ENCODE data around the gene ITPR2.
"Not testable (repeated sequence)": the region's sequence is repeated elsewhere in the genome, so short reads cannot be mapped to it uniquely, and the experiment has no call there.

The ITPR2 gene

GRCh38 chr12:26338586-26339572 is 494.1 kb downstream of the ITPR2 start:
- DNase-seq (ENCODE audit: low read depth), result no peak

- no peak for DNase-seq (ENCODE audit: low read depth)
Measured at GRCh38 chr12:26335651-26336050, 497.3 kb downstream of the ITPR2 start.

DNA sequence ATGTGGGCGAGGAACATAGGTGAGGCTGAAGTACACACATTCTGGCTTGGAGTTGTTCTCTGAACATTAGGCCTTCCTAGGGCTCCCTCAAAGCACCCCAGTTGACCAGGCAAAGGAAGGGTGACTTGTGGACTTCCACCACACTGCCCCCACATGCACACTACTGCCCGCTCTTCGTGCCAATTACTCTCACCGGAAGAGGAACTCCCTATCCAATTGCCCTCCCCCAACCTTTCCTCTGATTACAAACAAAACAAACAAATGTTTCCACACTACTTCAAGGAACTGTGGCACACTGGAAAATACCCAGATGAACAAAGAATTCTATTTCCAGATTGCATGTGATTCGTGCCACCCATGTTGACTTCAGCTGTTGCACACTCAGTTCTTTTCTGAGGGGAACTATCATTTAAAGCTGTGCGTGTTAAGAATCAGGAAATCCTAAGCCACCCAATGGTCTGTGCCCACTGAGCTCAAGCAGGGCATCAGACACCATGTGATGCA is 498.3 kb downstream of the ITPR2 start:
- DNase-seq (ENCODE audit: low read depth), result no peak

- DNase-seq (ENCODE audit: low read depth), result no peak
Measured at GRCh38 chr12:26331960-26332359, 501.0 kb downstream of the ITPR2 start.

DNA sequence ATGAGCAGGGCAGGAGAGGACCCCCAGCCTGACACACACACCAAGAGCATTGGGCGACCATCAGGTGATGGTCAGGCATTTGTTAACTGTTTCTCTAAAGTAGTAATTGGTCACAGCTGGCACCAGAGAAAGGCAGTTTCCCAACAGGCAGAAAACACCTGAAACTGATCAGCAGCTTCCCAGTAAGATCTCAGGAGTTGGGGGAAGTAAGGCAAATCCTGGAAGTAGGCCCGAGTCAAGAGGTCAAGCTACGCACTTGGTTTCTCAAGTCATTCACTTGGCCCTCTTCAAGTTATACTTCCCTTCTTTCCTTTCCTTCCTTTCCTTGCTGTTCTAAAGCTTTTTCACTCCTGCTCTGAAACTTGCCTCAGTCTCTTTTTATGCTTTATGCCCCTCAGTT is 501.9 kb downstream of the ITPR2 start:
- no peak for DNase-seq (ENCODE audit: low read depth)

DNA sequence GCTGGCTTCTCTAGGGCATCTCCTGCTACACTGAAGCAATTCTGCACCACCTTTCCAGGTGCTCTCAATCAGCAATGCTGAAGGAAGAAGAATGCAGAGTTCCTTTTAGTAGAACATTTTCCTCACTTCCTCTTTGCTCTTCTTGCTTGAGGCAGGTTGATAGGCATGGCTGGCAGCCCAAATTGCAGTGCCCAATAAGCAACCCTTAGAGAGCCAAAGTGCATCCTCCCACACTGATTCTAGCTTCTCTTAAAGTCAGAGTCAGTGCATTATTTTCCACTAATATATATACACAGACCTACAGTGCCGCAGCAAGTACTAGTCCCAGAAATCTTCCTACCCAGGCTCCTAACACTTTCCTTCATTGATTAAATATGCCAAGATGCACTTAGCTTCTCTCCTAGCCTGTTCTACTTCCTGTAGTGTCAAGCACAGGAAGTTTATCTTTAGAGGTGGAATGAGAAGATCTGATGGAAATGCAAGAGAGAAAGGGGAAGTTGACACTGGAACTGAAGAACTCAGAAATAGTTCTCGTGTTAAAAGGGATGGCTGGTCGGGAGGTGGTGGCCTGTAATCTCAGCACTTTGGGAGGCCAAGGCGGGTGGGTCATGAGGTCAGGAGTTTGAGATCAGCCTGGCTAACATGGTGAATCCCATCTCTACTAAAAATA is 504.9 kb downstream of the ITPR2 start:
- DNase-seq (ENCODE audit: low read depth), result no peak

DNA sequence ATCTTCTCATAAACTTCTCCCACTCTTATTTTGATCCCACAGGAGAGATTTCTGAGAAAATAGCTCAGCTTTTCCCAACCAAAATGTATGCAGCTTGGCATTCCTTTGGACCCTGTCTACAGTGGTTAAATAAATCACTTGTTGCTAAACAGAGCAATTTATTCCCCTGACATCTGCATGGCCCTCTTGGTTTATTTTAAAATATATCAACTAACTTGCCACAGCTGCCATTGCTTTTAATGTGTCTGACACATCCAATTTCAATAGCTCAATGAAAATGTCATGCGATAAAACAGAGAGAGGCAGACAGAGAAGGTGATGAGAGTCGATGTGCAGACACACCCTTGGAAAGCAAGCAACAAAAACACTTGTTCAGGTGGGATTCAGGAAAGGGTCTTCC is 509.3 kb downstream of the ITPR2 start:
- no peak for DNase-seq (ENCODE audit: low read depth)

DNA sequence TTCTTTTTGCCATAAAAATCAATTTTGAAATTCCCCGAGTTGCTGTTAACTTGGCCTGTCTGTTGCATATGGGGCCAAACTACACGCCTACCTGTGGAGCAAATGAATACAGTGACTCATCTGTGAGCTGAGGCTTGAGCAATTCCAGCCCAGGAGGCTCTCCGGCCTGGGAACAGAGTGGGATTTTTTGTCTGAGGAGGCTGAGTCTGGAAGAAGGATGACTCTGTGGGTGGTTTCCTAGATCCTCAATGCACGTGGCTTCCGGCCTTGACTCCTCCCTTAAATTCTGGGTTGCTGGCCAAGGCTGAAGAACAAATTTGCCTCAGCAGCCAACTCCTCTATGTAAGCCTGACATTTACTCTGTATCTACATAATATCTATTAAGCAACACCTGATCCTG is 513.5 kb downstream of the ITPR2 start:
- no peak for DNase-seq (ENCODE audit: low read depth)

GRCh38 chr12:26318661-26319068 is 514.3 kb downstream of the ITPR2 start:
- DNase-seq (ENCODE audit: low read depth), result no peak

- DNase-seq (ENCODE audit: low read depth), result no peak
Measured at GRCh38 chr12:26317942-26318575, 514.9 kb downstream of the ITPR2 start.

- DNase-seq (ENCODE audit: low read depth), result not testable (repeated sequence)
Measured at GRCh38 chr12:26314103-26314502, 518.9 kb downstream of the ITPR2 start.

- not testable (repeated sequence) for DNase-seq (ENCODE audit: low read depth)
Measured at GRCh38 chr12:26310489-26310888, 522.5 kb downstream of the ITPR2 start.

- no peak for DNase-seq (ENCODE audit: low read depth)
Measured at GRCh38 chr12:26309634-26310033, 523.4 kb downstream of the ITPR2 start.

DNA sequence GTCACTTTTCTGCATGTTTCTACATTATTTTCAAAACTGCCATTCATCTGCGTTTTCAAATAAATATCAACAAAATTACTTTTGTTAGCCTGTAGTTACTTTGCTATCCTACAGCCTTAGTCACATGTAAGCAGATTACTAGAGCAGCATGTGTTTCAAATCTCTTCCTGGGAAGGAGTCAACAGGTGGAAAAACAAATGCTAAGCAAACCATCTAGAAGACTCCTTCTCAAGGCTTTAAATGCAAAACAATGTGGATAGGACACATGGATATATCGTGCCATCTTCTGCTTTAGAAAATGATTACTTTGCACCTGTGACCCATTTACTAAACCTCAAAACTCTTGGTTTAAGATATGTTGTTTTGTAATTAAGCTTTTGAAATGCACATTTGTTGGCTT is 528.7 kb downstream of the ITPR2 start:
- DNase-seq (ENCODE audit: low read depth), result no peak

GRCh38 chr12:26303418-26303817 is 529.6 kb downstream of the ITPR2 start:
- no peak for DNase-seq (ENCODE audit: low read depth)

GRCh38 chr12:26302776-26303175 is 530.2 kb downstream of the ITPR2 start:
- no peak for DNase-seq (ENCODE audit: low read depth)

DNA sequence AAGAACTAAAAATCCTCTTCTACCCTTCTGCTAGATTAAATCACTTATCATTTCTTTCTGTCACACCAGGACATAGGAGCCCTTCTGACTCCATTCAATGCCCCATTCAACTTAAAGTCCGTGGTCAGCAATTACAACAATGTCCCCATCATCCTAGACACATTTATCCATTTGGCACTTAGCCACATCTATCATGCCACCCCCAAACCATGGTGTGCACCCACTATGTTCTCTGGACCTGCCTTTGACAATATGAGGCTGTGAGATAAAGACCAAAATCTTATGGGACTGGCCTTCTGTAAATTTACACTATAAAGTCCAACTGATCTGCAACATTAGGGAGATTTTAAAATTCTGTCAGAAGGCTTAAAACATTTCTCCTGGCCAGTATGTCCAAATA is 533.2 kb downstream of the ITPR2 start:
- no peak for DNase-seq (ENCODE audit: low read depth)

GRCh38 chr12:26298785-26299621 is 534.0 kb downstream of the ITPR2 start:
- DNase-seq (ENCODE audit: low read depth), result no peak

DNA sequence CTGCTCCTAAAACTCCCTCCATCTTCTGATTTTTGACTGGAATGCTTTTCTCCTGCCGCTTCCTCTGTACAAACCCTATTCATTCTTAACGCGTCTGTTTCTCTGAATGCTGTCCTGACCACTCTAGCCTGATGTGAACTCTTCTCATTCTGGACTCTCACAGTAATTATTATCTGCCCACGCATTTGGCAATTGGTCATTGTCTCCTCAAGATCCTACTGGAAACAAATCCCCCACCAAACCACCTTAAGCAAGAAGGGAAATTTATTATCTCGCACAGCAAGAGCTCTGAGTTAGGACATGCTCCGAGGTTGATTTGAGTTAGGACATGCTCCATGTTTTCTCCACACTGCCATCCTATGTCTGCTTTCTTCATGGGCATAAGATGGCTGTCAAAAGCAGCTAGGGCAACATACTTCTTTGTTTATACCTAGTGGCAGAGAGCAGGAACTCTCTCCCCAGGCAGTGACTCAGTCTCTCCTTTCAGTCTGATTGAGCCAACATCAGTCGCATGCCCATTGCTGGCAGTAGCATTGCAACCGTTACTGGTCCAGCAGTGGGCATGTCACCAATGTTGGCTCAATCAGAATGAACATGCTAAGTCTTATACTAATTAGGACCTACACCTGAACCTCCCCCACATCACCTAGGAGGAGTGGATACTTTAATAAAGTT is 535.5 kb downstream of the ITPR2 start:
- no peak for DNase-seq (ENCODE audit: low read depth)

DNA sequence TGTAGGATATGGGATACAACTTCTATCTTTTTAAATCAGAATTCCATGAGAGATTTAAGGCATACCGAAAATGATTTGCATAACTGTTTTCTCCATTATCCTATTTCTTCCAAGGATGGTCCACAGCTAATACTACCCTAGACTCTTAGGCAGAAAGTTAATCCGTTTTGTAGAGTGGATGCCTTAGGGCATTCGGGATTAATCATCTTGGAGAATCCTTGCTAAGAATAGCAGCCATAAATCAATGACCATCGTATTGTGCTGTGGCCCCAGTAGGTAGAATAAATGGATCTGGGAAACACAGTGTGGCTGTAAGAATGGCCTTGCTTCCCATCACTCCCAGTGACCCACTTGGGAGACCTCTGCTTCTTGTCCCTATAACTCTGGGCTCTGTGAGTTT is 538.0 kb downstream of the ITPR2 start:
- DNase-seq (ENCODE audit: low read depth), result no peak

DNA sequence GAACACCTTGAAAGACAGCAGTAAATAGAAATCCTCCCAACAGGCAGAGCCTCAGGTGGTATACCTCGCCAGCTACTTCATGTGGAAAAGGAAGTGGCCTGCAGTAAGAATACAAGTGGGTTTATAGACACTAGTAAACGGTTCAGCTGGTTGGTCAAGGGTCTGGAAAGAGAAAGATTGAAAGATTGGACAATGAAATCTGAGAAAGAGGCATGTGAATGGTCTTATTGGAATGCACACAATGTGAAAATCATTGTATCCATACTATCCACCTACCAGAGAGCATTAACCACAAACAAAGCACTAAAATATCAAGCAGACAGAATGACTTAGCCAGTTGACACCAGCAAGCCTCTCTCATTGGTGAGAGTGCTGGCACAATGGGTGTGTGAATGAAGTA is 539.4 kb downstream of the ITPR2 start:
- no peak for DNase-seq (ENCODE audit: low read depth)

Data from activated gamma-delta T cell treated with anti-CD3 and anti-CD28 coated beads, Interleukin-2, amount 50 U/mL, for 16 hours (primary cell).